ENCODE results near the gene FOXP1.

FOXP1 gene

DNA sequence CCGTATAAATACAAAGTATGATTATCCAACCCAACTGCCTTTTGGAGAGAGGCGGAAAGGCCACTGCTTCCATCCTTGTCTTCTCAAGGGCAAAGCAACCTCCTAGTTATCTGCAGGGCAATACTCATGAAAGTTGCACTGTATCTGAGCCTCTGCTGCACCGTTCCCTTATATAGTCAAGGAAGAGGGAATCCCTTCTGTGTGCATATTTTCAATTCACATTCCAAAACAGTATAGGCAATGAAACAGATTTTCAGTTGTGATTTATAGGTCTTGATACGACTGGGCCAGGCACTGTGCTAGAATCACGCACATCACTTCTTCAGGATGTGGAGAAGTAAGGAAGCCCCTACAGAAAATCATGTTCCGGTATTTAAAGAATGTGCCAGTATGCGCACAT lies 455.7 kb downstream of the FOXP1 start:
- no peaks in the 10 kb centered on the region for H3K36me3 ChIP-seq
- no peak for DNase-seq
- H3K9me3 ChIP-seq (ENCODE audit: severe bottlenecking), result no peaks in the 10 kb centered on the region
- TF ChIP-seq, protein P1, sequence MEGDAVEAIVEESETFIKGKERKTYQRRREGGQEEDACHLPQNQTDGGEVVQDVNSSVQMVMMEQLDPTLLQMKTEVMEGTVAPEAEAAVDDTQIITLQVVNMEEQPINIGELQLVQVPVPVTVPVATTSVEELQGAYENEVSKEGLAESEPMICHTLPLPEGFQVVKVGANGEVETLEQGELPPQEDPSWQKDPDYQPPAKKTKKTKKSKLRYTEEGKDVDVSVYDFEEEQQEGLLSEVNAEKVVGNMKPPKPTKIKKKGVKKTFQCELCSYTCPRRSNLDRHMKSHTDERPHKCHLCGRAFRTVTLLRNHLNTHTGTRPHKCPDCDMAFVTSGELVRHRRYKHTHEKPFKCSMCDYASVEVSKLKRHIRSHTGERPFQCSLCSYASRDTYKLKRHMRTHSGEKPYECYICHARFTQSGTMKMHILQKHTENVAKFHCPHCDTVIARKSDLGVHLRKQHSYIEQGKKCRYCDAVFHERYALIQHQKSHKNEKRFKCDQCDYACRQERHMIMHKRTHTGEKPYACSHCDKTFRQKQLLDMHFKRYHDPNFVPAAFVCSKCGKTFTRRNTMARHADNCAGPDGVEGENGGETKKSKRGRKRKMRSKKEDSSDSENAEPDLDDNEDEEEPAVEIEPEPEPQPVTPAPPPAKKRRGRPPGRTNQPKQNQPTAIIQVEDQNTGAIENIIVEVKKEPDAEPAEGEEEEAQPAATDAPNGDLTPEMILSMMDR (IDR thresholded peaks at IDR 0.05; ENCODE audit: low read depth, low read length), result no peak
- H3K27ac ChIP-seq, result no peak overlapping the region
- H3K27me3 ChIP-seq (ENCODE audit: insufficient read depth, low read depth, severe bottlenecking), result no peaks in the 10 kb centered on the region
- H3K4me3 ChIP-seq (ENCODE audit: low read depth, low read length), result no peak overlapping the region

DNA sequence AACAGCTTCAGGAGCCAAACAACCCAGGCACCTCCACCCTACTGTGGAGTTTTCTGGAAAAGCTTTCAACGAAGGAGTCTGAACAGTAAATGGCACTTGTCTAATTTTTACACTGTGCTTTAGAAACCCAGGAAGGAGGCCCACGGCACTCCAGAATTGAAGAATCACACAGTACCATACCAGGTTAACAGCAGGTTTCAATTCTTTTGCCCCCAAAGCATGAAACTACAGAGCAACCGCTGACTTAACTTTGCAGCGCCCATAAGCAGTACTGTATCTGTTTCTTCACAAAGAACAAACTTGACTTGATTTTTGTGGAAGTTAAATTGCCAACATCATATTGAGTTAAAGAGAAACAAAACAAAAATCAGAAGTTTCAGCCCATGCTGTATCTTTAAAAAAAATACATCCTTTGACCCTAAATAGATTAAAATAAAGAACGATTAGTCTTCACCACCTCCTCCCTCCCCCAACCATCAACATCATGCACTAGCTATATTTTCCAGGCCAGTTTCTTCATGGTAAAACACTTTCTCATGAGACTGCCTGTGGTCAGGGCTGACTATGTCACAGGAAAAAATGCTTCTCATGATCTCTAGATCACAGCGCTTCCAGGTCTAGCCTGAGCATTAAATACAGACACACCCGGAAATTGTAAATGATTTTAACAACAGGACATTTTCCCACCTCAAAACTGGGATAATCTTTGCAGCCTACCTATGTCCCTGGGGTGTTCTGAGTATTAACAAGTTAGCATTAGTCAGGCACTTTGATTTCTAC lies 456.3 kb downstream of the FOXP1 start:
- H3K9me3 ChIP-seq (ENCODE audit: severe bottlenecking), result no peaks in the 10 kb centered on the region
- no peak overlapping the region for H3K27ac ChIP-seq
- DNase-seq, result no peak
- no peaks in the 10 kb centered on the region for H3K36me3 ChIP-seq
- TF ChIP-seq, protein P1 (IDR thresholded peaks at IDR 0.05; ENCODE audit: low read depth, low read length), result no peak
- H3K27me3 ChIP-seq (ENCODE audit: insufficient read depth, low read depth, severe bottlenecking), result no peaks in the 10 kb centered on the region
- no peak overlapping the region for H3K4me3 ChIP-seq (ENCODE audit: low read depth, low read length)

DNA sequence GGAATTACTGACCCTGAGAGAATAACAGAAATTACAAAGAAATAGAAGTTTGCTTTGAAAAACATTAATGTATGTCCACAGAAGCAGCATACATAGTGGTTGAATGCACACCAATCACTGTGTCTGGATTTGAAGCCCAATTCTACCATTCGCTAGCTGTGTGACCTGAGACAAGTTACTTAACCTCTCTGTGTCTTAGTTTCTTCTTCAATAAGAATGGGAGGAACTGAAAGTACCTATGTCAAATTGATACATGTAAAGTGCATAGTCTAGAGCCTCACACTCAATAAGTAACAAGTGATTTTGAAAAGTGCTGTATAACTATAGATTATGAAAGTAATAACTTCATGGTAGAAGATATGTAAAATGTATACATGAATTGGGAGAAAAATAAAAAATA lies 457.8 kb downstream of the FOXP1 start:
- Histone ChIP-seq H3K36me3 (no peaks in the 10 kb centered on the region), H3K9me3 (ENCODE audit: severe bottlenecking) (no peaks in the 10 kb centered on the region), H3K4me3 (ENCODE audit: low read depth, low read length) (no peak overlapping the region), H3K27me3 (ENCODE audit: insufficient read depth, low read depth, severe bottlenecking) (no peaks in the 10 kb centered on the region), H3K27ac (no peak overlapping the region)
- TF ChIP-seq, protein P1 (IDR thresholded peaks at IDR 0.05; ENCODE audit: low read depth, low read length), result no peak
- DNase-seq, result no peak

DNA sequence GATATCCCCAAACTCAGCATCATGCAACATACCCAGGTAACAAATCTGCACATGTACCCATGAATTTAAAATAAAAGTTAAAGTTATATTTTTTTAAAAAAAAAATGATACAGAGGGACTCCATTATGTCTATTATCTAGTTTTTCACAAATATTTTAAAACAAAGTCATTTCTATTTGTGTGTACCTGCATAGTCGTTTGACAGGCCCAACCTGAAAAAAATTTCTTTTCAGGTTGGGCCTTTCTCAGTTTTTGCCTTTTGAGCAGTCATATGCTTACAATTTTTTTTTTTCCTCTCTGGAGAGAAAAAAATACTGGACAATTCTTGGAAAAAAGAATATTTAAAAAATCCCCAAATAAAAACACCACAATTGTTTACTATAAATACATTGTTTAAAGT lies 459.5 kb downstream of the FOXP1 start:
- TF ChIP-seq, protein P1 (IDR thresholded peaks at IDR 0.05; ENCODE audit: low read depth, low read length), result no peak
- H3K27me3 ChIP-seq (ENCODE audit: insufficient read depth, low read depth, severe bottlenecking), result no peaks in the 10 kb centered on the region
- no peak overlapping the region for H3K27ac ChIP-seq
- H3K9me3 ChIP-seq (ENCODE audit: severe bottlenecking), result no peaks in the 10 kb centered on the region
- DNase-seq, result no peak
- no peaks in the 10 kb centered on the region for H3K36me3 ChIP-seq
- no peak overlapping the region for H3K4me3 ChIP-seq (ENCODE audit: low read depth, low read length)

DNA sequence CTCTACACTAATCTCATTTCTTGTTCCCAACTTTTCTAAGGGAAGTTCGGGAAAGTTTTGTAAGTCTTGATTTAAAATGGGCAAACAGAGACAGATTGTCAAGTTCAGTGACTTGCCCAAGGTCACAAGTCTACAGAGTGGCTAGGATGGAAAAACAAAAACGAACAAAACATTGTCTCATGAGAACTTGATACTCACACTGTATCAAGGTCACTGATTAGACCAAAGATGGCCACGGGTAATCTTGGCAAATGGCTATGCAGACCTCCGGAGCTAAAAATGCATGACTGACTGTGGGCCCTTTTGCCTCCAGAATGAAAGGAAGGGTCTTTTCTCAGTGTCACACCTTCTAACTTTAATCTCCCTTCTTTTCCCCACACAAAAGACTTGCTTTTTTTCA lies 460.9 kb downstream of the FOXP1 start:
- no peaks in the 10 kb centered on the region for H3K27me3 ChIP-seq (ENCODE audit: insufficient read depth, low read depth, severe bottlenecking)
- no peak overlapping the region for H3K27ac ChIP-seq
- no peak overlapping the region for H3K4me3 ChIP-seq (ENCODE audit: low read depth, low read length)
- DNase-seq, result no peak
- TF ChIP-seq, protein P1 (IDR thresholded peaks at IDR 0.05; ENCODE audit: low read depth, low read length), result no peak
- H3K36me3 ChIP-seq, result no peaks in the 10 kb centered on the region
- H3K9me3 ChIP-seq (ENCODE audit: severe bottlenecking), result no peaks in the 10 kb centered on the region

Data from WERI-Rb-1 (cell line).